ENCODE measurements around the gene PEX26. TPM values are rescaled to one million over a fixed set of nuclear protein-coding genes. Genes with fewer than 3 reads are reported as not detected.
"Not testable (repeated sequence)": the region's sequence is repeated elsewhere in the genome, so short reads cannot be mapped to it uniquely, and the experiment has no call there.

The PEX26 gene
- total and polyA plus RNA-seq, 4 donors = 16.9 to 36.9 (median 19.5) TPM

- H3K36me3 ChIP-seq (ENCODE audit: control insufficient read depth in 4 of 4, insufficient read depth in 4 of 4, low read length in 4 of 4) = peaks cover 0 to 11% (median 0%) of the 10 kb centered on the region in 4 donors
- H3K27me3 ChIP-seq (ENCODE audit: control insufficient read depth in 3 of 3, insufficient read depth in 3 of 3, low read length in 2 of 3) = no peaks in the 10 kb centered on the region
- TF ChIP-seq, protein P1, sequence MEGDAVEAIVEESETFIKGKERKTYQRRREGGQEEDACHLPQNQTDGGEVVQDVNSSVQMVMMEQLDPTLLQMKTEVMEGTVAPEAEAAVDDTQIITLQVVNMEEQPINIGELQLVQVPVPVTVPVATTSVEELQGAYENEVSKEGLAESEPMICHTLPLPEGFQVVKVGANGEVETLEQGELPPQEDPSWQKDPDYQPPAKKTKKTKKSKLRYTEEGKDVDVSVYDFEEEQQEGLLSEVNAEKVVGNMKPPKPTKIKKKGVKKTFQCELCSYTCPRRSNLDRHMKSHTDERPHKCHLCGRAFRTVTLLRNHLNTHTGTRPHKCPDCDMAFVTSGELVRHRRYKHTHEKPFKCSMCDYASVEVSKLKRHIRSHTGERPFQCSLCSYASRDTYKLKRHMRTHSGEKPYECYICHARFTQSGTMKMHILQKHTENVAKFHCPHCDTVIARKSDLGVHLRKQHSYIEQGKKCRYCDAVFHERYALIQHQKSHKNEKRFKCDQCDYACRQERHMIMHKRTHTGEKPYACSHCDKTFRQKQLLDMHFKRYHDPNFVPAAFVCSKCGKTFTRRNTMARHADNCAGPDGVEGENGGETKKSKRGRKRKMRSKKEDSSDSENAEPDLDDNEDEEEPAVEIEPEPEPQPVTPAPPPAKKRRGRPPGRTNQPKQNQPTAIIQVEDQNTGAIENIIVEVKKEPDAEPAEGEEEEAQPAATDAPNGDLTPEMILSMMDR (IDR thresholded peaks at IDR 0.05; ENCODE audit: control extremely low read depth, extremely low read depth) = no peak
- ATAC-seq (ENCODE audit: insufficient read depth, low FRiP score) (no peak), DNase-seq (no peak)
- no peaks in the 10 kb centered on the region for H3K4me1 ChIP-seq (ENCODE audit: control insufficient read depth in 5 of 5, insufficient read depth in 5 of 5, low read length in 5 of 5)
- WGBS, 2 donors = 56 to 82% methylated on average over 4 of the region's 4 CpGs
- H3K27ac ChIP-seq (ENCODE audit: low read depth in 1 of 2, low read length in 1 of 2) = no peak overlapping the region
- no peak overlapping the region for H3K9ac ChIP-seq (ENCODE audit: insufficient read depth in 1 of 2, low read length in 2 of 2)
- no peak overlapping the region for H3K4me3 ChIP-seq
- peaks cover 0 to 3% (median 0%) of the 10 kb centered on the region in 4 donors for H3K9me3 ChIP-seq (ENCODE audit: control insufficient read depth in 4 of 4, insufficient read depth in 3 of 4, low read length in 3 of 4)
These were observed 23.7 kb downstream of the PEX26 start for GRCh38 chr22:18101536-18101935.

- H3K9me3 ChIP-seq (ENCODE audit: control insufficient read depth in 4 of 4, insufficient read depth in 3 of 4, low read length in 3 of 4) = peaks cover 0 to 3% (median 0%) of the 10 kb centered on the region in 4 donors
- H3K9ac ChIP-seq (ENCODE audit: insufficient read depth in 1 of 2, low read length in 2 of 2) = no peak overlapping the region
- H3K36me3 ChIP-seq (ENCODE audit: control insufficient read depth in 4 of 4, insufficient read depth in 4 of 4, low read length in 4 of 4) = peaks cover 0 to 11% (median 0%) of the 10 kb centered on the region in 4 donors
- 92% methylated on average over 14 of the region's 14 CpGs for WGBS, 2 donors
- ATAC-seq (ENCODE audit: insufficient read depth, low FRiP score) (no peak), DNase-seq (no peak)
- no peaks in the 10 kb centered on the region for H3K4me1 ChIP-seq (ENCODE audit: control insufficient read depth in 5 of 5, insufficient read depth in 5 of 5, low read length in 5 of 5)
- no peak overlapping the region for H3K27ac ChIP-seq (ENCODE audit: low read depth in 1 of 2, low read length in 1 of 2)
- TF ChIP-seq, protein P1 (IDR thresholded peaks at IDR 0.05; ENCODE audit: control extremely low read depth, extremely low read depth) = no peak
- no peak overlapping the region for H3K4me3 ChIP-seq
- peaks cover 0 to 9% (median 4%) of the 10 kb centered on the region in 3 donors for H3K27me3 ChIP-seq (ENCODE audit: control insufficient read depth in 3 of 3, insufficient read depth in 3 of 3, low read length in 2 of 3)
These were observed 25.9 kb downstream of the PEX26 start for GRCh38 chr22:18103527-18104269.

DNA sequence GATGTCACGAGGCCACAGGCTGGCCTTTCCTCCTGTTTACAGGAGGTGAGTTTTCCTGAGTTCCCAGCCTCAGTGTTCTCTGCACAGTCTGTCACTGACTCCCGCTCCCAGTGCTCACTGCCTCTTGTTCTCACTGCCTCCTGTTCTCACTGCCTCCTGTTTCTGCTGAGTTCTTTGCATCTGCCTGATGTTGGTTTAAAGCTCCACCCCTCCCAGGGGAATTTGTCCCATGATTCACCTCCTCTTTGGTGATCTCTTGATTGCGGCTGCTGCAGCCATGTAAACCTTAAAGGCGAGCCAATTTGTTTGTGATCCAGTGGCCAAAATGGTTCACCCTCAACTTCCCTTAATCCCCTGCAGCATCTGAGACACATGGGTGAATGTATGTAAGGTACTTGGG, 26.8 kb downstream of the PEX26 start:
- 97 to 98% methylated on average over 4 of the region's 4 CpGs for WGBS, 2 donors
- no peak for ATAC-seq (ENCODE audit: insufficient read depth, low FRiP score)
- H3K9ac ChIP-seq (ENCODE audit: insufficient read depth in 1 of 2, low read length in 2 of 2) = no peak overlapping the region

DNA sequence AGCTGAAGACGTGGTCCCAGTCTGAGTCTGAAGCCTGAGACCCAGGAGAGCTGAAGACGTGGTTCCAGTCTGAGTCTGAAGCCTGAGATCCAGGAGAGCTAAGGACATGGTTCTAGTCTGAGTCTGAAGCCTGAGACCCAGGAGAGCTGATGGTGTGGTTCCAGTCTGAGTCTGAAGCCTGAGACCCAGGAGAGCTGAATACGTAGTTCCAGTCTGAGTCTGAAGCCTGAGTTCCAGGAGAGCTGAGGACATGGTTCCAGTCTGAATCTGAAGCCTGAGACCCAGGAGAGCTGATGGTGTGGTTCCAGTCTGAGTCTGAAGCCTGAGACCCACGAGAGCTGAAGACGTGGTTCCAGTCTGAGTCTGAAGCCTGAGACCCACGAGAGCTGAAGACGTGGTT, 28.2 kb downstream of the PEX26 start:
- H3K27me3 ChIP-seq (ENCODE audit: control insufficient read depth in 3 of 3, insufficient read depth in 3 of 3, low read length in 2 of 3) = peaks cover 0 to 20% (median 17%) of the 10 kb centered on the region in 3 donors
- not testable (repeated sequence) for DNase-seq; H3K9me3 ChIP-seq (ENCODE audit: control insufficient read depth in 4 of 4, insufficient read depth in 3 of 4, low read length in 3 of 4); H3K4me3 ChIP-seq; ATAC-seq (ENCODE audit: insufficient read depth, low FRiP score); H3K9ac ChIP-seq (ENCODE audit: insufficient read depth in 1 of 2, low read length in 2 of 2); H3K4me1 ChIP-seq (ENCODE audit: control insufficient read depth in 5 of 5, insufficient read depth in 5 of 5, low read length in 5 of 5); H3K27ac ChIP-seq (ENCODE audit: low read depth in 1 of 2, low read length in 1 of 2); H3K36me3 ChIP-seq (ENCODE audit: control insufficient read depth in 4 of 4, insufficient read depth in 4 of 4, low read length in 4 of 4)
- 92 to 98% methylated on average over 6 of the region's 7 CpGs for WGBS, 2 donors

More for the DNA sequence above, 26.8 kb downstream of the PEX26 start:
- H3K9me3 ChIP-seq (ENCODE audit: control insufficient read depth in 4 of 4, insufficient read depth in 3 of 4, low read length in 3 of 4) = peaks cover 0 to 3% (median 0%) of the 10 kb centered on the region in 4 donors
- peaks cover 0 to 11% (median 0%) of the 10 kb centered on the region in 4 donors for H3K36me3 ChIP-seq (ENCODE audit: control insufficient read depth in 4 of 4, insufficient read depth in 4 of 4, low read length in 4 of 4)
- no peak overlapping the region for H3K4me3 ChIP-seq
- no peak overlapping the region for H3K27ac ChIP-seq (ENCODE audit: low read depth in 1 of 2, low read length in 1 of 2)
- peaks cover 0 to 14% (median 7%) of the 10 kb centered on the region in 3 donors for H3K27me3 ChIP-seq (ENCODE audit: control insufficient read depth in 3 of 3, insufficient read depth in 3 of 3, low read length in 2 of 3)
- no peak for DNase-seq
- TF ChIP-seq, protein P1 (IDR thresholded peaks at IDR 0.05; ENCODE audit: control extremely low read depth, extremely low read depth) = no peak
- H3K4me1 ChIP-seq (ENCODE audit: control insufficient read depth in 5 of 5, insufficient read depth in 5 of 5, low read length in 5 of 5) = no peaks in the 10 kb centered on the region

DNA sequence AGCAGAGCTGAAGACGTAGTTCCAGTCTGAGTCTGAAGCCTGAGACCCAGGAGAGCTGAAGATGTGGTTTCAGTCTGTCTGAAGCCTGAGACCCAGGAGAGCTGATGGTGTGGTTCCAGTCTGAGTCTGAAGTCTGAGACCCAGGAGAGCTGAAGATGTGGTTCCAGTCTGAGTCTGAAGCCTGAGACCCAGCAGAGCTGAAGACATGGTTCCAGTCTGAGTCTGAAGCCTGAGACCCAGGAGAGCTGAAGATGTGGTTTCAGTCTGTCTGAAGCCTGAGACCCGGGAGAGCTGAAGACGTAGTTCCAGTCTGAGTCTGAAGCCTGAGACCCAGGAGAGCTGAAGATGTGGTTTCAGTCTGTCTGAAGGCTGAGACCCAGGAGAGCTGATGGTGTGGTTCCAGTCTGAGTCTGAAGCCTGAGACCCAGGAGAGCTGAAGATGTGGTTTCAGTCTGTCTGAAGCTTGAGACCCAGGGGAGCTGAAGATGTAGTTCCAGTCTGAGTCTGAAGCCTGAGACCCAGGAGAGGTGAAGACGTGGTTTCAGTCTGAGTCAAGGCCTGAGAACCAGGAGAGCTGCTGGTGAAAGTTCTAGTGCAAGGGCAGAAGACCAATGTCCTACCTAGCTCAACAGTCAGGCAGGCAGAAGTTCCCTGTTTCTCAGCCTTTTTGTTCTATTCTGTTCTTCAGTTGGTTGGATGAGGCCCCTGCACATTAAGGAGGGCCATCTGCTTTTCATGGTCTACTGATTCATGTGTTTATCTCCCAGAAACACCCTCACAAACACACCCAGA, 29.0 kb downstream of the PEX26 start:
- not testable (repeated sequence) for DNase-seq; ATAC-seq (ENCODE audit: insufficient read depth, low FRiP score); H3K36me3 ChIP-seq (ENCODE audit: control insufficient read depth in 4 of 4, insufficient read depth in 4 of 4, low read length in 4 of 4); H3K4me3 ChIP-seq; H3K27ac ChIP-seq (ENCODE audit: low read depth in 1 of 2, low read length in 1 of 2); H3K9ac ChIP-seq (ENCODE audit: insufficient read depth in 1 of 2, low read length in 2 of 2); H3K4me1 ChIP-seq (ENCODE audit: control insufficient read depth in 5 of 5, insufficient read depth in 5 of 5, low read length in 5 of 5); H3K9me3 ChIP-seq (ENCODE audit: control insufficient read depth in 4 of 4, insufficient read depth in 3 of 4, low read length in 3 of 4)
- 71 to 84% methylated on average over 4 of the region's 4 CpGs for WGBS, 2 donors
- H3K27me3 ChIP-seq (ENCODE audit: control insufficient read depth in 3 of 3, insufficient read depth in 3 of 3, low read length in 2 of 3) = peaks cover 0 to 28% (median 20%) of the 10 kb centered on the region in 3 donors
